GM13977 (cell line): ENCODE results near the gene PDZD7.

Experiments used
- DNase-seq: peaks from one replicate; pipeline ENCODE4 v3.0.0; 2012; ENCODE audit warnings: low spot score
- in situ Hi-C: fragments of 300-500 bp; cut with MboI; formaldehyde crosslinking; loops from one replicate; pipeline ENCODE4 v1.12.0; 2022; ENCODE audit warnings: low sequenced_read_pairs, low pct_unique_long_range_greater_than_20kb, mixed read lengths, inconsistent platforms; ENCODE audit not compliant: unreplicated experiment
- TF ChIP-seq, protein P1 (sequence below): IDR thresholded peaks from 2 replicates; pipeline ENCODE4 v1.5.1; 2012; ENCODE audit warnings: mild to moderate bottlenecking, control low read depth; ENCODE audit not compliant: insufficient read depth; ENCODE audit errors: extremely low read depth, missing control alignments

PDZD7 gene

GRCh38 chr10:101055411-101055810, 24.5 kb upstream of the PDZD7 start:
- in situ Hi-C loops: no loop called here
- no peak for DNase-seq
- TF ChIP-seq, protein P1, sequence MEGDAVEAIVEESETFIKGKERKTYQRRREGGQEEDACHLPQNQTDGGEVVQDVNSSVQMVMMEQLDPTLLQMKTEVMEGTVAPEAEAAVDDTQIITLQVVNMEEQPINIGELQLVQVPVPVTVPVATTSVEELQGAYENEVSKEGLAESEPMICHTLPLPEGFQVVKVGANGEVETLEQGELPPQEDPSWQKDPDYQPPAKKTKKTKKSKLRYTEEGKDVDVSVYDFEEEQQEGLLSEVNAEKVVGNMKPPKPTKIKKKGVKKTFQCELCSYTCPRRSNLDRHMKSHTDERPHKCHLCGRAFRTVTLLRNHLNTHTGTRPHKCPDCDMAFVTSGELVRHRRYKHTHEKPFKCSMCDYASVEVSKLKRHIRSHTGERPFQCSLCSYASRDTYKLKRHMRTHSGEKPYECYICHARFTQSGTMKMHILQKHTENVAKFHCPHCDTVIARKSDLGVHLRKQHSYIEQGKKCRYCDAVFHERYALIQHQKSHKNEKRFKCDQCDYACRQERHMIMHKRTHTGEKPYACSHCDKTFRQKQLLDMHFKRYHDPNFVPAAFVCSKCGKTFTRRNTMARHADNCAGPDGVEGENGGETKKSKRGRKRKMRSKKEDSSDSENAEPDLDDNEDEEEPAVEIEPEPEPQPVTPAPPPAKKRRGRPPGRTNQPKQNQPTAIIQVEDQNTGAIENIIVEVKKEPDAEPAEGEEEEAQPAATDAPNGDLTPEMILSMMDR: peak; percentile 30

DNA sequence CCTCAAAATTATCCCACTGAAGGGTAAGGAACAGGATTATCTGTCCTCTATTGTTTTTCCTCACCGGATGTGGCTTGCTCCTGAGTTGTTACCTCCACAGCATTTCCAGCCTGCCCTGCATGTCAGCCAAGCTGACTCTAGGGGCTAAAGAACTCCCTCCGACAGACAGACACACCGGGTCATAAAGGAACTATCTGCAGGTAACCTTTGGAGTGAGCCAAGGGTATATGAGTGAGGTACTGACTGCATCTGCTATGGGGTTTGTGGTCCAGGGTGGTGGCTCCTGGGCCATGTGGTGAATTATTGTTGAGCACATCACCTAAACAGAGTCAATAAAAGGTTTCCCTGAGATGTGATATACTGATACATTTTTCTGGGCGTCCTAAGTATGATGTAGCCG, 23.9 kb upstream of the PDZD7 start:
- in situ Hi-C loops: no loop called here
- DNase-seq: no peak
- TF ChIP-seq, protein P1: no peak

DNA sequence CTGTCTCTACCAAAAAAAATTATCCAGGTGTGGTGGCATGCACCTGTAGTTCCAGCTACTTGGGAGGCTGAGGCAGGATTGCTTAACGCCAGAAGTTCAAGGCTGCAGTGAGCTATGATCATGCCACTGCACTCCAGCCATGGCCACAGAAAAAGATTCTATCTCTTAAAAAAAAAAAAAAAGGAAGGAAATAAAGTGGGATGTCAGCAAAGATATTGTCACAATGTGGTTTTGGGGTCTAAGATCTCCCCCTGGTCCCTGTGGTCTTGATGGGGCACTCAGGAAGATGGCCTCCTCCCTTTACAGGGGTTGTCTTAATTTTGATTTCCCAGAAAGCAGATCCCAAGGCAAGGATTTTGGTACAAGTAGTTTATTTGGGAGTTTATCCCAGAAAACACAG, 23.4 kb upstream of the PDZD7 start:
- no peak for DNase-seq
- in situ Hi-C loops: no loop called here

GRCh38 chr10:101053516-101053915, 22.6 kb upstream of the PDZD7 start:
- in situ Hi-C loops: no loop called here

More for the DNA sequence above, 23.4 kb upstream of the PDZD7 start:
- TF ChIP-seq, protein P1: no peak

GRCh38 chr10:101052285-101052684, 21.4 kb upstream of the PDZD7 start:
- in situ Hi-C loops: no loop called here
- TF ChIP-seq, protein P1: no peak
- no peak for DNase-seq

More at GRCh38 chr10:101053516-101053915, 22.6 kb upstream of the PDZD7 start:
- TF ChIP-seq, protein P1: no peak
- DNase-seq: no peak

DNA sequence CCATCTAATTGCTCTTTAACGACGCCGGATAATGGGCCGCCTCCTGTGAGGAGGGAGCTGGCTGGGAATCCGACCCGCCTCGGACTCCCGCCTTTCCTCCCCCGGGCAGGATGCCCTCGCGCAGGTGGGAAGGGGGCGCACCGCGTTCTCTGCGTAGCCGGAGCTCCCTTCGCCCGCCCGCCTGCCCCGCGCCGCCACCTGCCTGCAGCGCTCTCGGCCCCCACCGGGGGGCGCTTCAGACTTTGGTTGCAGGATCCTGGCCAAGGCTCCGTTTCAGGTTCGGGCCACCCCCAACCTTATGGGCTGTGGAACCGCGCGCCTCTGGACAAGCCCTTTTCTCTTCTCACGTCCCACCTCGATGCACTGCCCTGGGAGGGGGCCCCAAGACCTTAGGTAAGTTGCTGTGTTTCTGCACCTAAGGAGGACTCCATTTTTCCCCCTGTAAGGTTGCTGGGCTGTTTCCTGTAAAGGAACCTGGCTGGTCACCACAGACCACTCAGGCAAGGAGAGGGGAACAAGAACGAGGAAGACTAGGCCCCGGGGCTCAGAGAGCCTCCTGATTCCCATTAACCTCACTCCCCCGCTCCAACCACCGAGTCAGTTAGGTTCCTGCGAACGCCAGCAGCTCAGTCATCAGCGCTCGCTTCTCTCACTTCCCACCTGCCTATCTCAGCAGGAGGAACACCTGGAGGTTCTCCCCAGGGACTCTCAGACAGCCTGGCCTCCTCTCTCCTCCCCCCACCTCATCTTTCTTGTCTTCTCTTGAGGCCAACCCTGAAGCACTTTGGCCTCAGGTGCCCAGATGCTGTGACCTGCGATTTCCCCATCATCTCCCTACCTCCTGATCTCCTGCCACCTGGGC, 19.5 kb upstream of the PDZD7 start:
- in situ Hi-C loops: no loop called here
- DNase-seq: peak; percentile 86
- TF ChIP-seq, protein P1: peak; percentile 81
